ENCODE results near the gene SLC38A9.

- no peak for TF ChIP-seq YY1 (IDR thresholded peaks at IDR 0.05; ENCODE audit: insufficient read depth, insufficient read length)
- TF ChIP-seq ZNF274 (IDR thresholded peaks at IDR 0.05; ENCODE audit: low read depth, low read length), result no peak
- TF ChIP-seq SUZ12 (IDR thresholded peaks at IDR 0.05; ENCODE audit: extremely low read depth, insufficient read depth, insufficient read length), result no peak
These were observed 37.0 kb downstream of the SLC38A9 start for GRCh38 chr5:55675119-55675518.

Data from NT2/D1 (cell line).